ENCODE data around the gene ITFG2.

The ITFG2 gene

DNA sequence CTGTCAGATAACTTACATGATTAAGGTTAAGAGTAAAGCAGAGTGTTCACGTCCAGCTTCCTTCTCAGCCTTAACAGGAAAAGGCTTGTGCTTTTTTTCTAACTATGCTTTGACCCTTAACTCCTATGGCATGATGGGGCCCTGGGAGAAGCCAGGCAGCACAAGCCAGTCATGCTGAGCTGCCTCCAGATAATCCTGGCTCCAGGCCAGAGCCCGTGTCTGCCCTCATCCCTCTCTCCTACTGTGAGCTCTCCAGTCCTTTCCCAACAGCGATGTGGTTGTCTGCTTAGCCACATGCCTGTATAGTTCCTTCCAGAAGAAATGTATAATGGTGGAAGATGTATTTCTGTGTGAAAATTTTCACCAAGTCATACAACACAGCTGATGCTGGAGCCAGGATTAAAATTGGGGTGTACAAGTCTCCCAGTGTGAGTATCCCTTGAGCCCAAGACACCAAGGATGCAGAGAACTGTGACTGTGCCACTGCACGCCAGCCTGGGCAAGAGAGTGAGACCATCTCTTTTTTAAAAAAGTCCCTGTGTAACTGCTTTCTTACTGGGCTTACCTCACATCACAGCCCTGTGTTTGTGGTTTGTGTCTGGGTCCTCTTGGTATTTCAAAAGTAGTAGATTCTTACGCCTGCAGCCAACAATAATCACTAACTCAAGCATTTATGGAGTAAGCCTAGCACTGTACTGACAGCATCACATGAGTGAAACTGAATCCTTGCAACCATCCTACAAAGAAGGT lies 7.9 kb upstream of the ITFG2 start:
- Histone ChIP-seq H3K4me2 (ENCODE audit: insufficient read depth, low read length) (no peak overlapping the region), H3K36me3 (ENCODE audit: insufficient read depth, low read length) (peaks cover 62% of the 10 kb centered on the region), H3K27ac (ENCODE audit: low read length) (no peak overlapping the region), H3K4me3 (ENCODE audit: low read depth in 1 of 2, low read length in 2 of 2) (no peak overlapping the region), H3K4me1 (ENCODE audit: insufficient read depth, low read length) (no peaks in the 10 kb centered on the region), H3K79me2 (ENCODE audit: insufficient read depth, low read length) (peaks cover 3% of the 10 kb centered on the region; the same call in 1 of the 2 replicates), H3K27me3 (ENCODE audit: insufficient read depth, low read length, poor library complexity) (no peaks in the 10 kb centered on the region), H4K20me1 (ENCODE audit: insufficient read depth, low read length) (peaks cover 19% of the 10 kb centered on the region; the same call in 1 of the 2 replicates), H2AFZ (ENCODE audit: low read depth, low read length) (no peak overlapping the region), H3K9me3 (ENCODE audit: insufficient read depth, low read length, severe bottlenecking) (no peaks in the 10 kb centered on the region), H3K9ac (ENCODE audit: low read depth, low read length) (no peak overlapping the region)
- TF ChIP-seq, protein P1, sequence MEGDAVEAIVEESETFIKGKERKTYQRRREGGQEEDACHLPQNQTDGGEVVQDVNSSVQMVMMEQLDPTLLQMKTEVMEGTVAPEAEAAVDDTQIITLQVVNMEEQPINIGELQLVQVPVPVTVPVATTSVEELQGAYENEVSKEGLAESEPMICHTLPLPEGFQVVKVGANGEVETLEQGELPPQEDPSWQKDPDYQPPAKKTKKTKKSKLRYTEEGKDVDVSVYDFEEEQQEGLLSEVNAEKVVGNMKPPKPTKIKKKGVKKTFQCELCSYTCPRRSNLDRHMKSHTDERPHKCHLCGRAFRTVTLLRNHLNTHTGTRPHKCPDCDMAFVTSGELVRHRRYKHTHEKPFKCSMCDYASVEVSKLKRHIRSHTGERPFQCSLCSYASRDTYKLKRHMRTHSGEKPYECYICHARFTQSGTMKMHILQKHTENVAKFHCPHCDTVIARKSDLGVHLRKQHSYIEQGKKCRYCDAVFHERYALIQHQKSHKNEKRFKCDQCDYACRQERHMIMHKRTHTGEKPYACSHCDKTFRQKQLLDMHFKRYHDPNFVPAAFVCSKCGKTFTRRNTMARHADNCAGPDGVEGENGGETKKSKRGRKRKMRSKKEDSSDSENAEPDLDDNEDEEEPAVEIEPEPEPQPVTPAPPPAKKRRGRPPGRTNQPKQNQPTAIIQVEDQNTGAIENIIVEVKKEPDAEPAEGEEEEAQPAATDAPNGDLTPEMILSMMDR (IDR thresholded peaks at IDR 0.05; ENCODE audit: borderline replicate concordance, extremely low read depth, low read length, poor library complexity, severe bottlenecking) = no peak
- TF ChIP-seq EZH2 (IDR thresholded peaks at IDR 0.05; ENCODE audit: borderline replicate concordance, low read depth, low read length, severe bottlenecking) = no peak
- ATAC-seq (ENCODE audit: insufficient read depth, low read depth) (no peak; the same call in 2 of the 3 replicates), DNase-seq (no peak)

DNA sequence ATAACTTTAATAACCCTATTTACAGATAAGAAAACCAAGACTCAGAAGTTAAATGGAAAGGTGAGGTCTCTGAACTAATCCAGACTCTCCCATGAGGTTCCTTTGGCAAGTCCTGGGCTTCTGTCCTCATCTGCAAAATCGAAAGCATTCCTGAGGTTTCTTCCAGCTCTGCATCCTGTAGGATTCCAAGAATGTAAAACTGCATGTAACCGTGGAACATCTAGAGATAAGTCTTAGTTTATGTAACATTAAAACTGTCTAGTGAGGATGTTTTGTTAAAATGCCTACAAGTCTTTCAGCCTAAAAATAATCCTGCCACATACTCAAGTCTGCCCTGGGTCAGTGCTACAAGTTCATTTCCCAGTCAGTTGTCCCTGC lies 7.3 kb upstream of the ITFG2 start:
- TF ChIP-seq, protein P1 (IDR thresholded peaks at IDR 0.05; ENCODE audit: borderline replicate concordance, extremely low read depth, low read length, poor library complexity, severe bottlenecking) = no peak
- no peak for TF ChIP-seq EZH2 (IDR thresholded peaks at IDR 0.05; ENCODE audit: borderline replicate concordance, low read depth, low read length, severe bottlenecking)
- H3K27ac ChIP-seq (ENCODE audit: low read length) = no peak overlapping the region
- no peak overlapping the region for H2AFZ ChIP-seq (ENCODE audit: low read depth, low read length)
- no peak for ATAC-seq (ENCODE audit: insufficient read depth, low read depth)
- no peak overlapping the region for H3K4me3 ChIP-seq (ENCODE audit: low read depth in 1 of 2, low read length in 2 of 2)
- H3K4me2 ChIP-seq (ENCODE audit: insufficient read depth, low read length) = no peak overlapping the region
- no peaks in the 10 kb centered on the region for H3K9me3 ChIP-seq (ENCODE audit: insufficient read depth, low read length, severe bottlenecking)
- DNase-seq = no peak
- no peaks in the 10 kb centered on the region for H3K27me3 ChIP-seq (ENCODE audit: insufficient read depth, low read length, poor library complexity)
- H3K36me3 ChIP-seq (ENCODE audit: insufficient read depth, low read length) = peaks cover 56% of the 10 kb centered on the region
- H3K79me2 ChIP-seq (ENCODE audit: insufficient read depth, low read length) = 0 out of 2 replicates have a peak, but pooled peaks cover 3% of the 10 kb centered on the region
- H4K20me1 ChIP-seq (ENCODE audit: insufficient read depth, low read length) = peaks cover 13% of the 10 kb centered on the region; the same call in 1 of the 2 replicates
- no peaks in the 10 kb centered on the region for H3K4me1 ChIP-seq (ENCODE audit: insufficient read depth, low read length)
- no peak overlapping the region for H3K9ac ChIP-seq (ENCODE audit: low read depth, low read length)

- no peak overlapping the region for H3K4me2 ChIP-seq (ENCODE audit: insufficient read depth, low read length)
- H3K9ac ChIP-seq (ENCODE audit: low read depth, low read length) = no peak overlapping the region
- H3K4me1 ChIP-seq (ENCODE audit: insufficient read depth, low read length) = peaks cover 3% of the 10 kb centered on the region
- ATAC-seq (ENCODE audit: insufficient read depth, low read depth) = no peak
- no peak overlapping the region for H3K4me3 ChIP-seq (ENCODE audit: low read depth in 1 of 2, low read length in 2 of 2)
- DNase-seq = no peak
- H3K27ac ChIP-seq (ENCODE audit: low read length) = no peak overlapping the region
- TF ChIP-seq, protein P1 (IDR thresholded peaks at IDR 0.05; ENCODE audit: borderline replicate concordance, extremely low read depth, low read length, poor library complexity, severe bottlenecking) = no peak
- TF ChIP-seq EZH2 (IDR thresholded peaks at IDR 0.05; ENCODE audit: borderline replicate concordance, low read depth, low read length, severe bottlenecking) = no peak
- no peaks in the 10 kb centered on the region for H3K9me3 ChIP-seq (ENCODE audit: insufficient read depth, low read length, severe bottlenecking)
- H3K36me3 ChIP-seq (ENCODE audit: insufficient read depth, low read length) = peaks cover 40% of the 10 kb centered on the region
- no peaks in the 10 kb centered on the region for H3K27me3 ChIP-seq (ENCODE audit: insufficient read depth, low read length, poor library complexity)
- no peak overlapping the region for H2AFZ ChIP-seq (ENCODE audit: low read depth, low read length)
- H3K79me2 ChIP-seq (ENCODE audit: insufficient read depth, low read length) = peaks cover 2% of the 10 kb centered on the region
- peaks cover 7% of the 10 kb centered on the region; the same call in 1 of the 2 replicates for H4K20me1 ChIP-seq (ENCODE audit: insufficient read depth, low read length)
These were observed 5.8 kb upstream of the ITFG2 start for GRCh38 chr12:2806700-2807099.

All from DND-41 (cell line).